ENCODE data around the gene RNF112. TPM values are rescaled to one million over a fixed set of nuclear protein-coding genes. Genes with fewer than 3 reads are reported as not detected.

Gene RNF112
- total RNA-seq, 6 donors from 2014 or later = 0.69 to 6.3 (median 2.1) TPM

DNA sequence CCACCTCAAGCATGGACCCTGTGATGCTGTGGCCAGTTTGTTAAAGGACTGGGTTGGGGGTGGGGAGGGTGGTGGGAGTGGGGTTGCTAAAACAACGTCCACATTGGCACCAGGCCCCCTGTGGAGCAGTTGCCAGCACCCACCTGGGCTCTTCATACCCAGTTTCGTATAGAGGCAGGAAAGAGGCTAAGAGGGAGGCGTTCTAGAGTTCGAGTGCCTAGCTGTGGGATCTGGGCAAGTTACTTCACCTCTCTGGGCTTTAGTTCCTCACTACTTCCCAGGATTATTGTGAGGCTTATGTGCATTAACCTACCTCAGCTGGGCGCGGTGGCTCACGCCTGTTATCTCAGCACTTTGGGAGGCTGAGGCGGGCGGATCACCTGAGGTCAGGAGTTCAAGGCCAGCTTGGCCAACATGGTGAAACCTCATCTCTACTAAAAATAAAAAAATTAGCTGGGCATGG lies 25.5 kb upstream of the RNF112 start:
- no peaks in the 10 kb centered on the region for H3K9me3 ChIP-seq
- peak overlapping the region; percentile 74 to 87 (median 78) for H3K27ac ChIP-seq
- peaks cover 49 to 57% (median 51%) of the 10 kb centered on the region in 4 donors for H3K4me1 ChIP-seq
- TF ChIP-seq POLR2AphosphoS5 (IDR thresholded peaks at IDR 0.05) (no peak), EP300 (IDR thresholded peaks at IDR 0.05) (no peak), POLR2A (IDR thresholded peaks at IDR 0.05) (no peak)
- TF ChIP-seq, protein P1, sequence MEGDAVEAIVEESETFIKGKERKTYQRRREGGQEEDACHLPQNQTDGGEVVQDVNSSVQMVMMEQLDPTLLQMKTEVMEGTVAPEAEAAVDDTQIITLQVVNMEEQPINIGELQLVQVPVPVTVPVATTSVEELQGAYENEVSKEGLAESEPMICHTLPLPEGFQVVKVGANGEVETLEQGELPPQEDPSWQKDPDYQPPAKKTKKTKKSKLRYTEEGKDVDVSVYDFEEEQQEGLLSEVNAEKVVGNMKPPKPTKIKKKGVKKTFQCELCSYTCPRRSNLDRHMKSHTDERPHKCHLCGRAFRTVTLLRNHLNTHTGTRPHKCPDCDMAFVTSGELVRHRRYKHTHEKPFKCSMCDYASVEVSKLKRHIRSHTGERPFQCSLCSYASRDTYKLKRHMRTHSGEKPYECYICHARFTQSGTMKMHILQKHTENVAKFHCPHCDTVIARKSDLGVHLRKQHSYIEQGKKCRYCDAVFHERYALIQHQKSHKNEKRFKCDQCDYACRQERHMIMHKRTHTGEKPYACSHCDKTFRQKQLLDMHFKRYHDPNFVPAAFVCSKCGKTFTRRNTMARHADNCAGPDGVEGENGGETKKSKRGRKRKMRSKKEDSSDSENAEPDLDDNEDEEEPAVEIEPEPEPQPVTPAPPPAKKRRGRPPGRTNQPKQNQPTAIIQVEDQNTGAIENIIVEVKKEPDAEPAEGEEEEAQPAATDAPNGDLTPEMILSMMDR (IDR thresholded peaks at IDR 0.05) = no peak
- DNase-seq (no peak), ATAC-seq (ENCODE audit: low FRiP score in 2 of 2) (no peak)
- peak overlapping the region in 1 of 4 donors; percentile 1 for H3K4me3 ChIP-seq
- 69 to 95% methylated on average over 9 of the region's 9 CpGs for WGBS, 2 donors
- H3K36me3 ChIP-seq = peaks cover 17 to 52% (median 40%) of the 10 kb centered on the region in 4 donors
- H3K27me3 ChIP-seq = no peaks in the 10 kb centered on the region

- peak; percentile 63 to 79 for DNase-seq
These were observed 24.7 kb upstream of the RNF112 start for GRCh38 chr17:19386051-19386929.

DNA sequence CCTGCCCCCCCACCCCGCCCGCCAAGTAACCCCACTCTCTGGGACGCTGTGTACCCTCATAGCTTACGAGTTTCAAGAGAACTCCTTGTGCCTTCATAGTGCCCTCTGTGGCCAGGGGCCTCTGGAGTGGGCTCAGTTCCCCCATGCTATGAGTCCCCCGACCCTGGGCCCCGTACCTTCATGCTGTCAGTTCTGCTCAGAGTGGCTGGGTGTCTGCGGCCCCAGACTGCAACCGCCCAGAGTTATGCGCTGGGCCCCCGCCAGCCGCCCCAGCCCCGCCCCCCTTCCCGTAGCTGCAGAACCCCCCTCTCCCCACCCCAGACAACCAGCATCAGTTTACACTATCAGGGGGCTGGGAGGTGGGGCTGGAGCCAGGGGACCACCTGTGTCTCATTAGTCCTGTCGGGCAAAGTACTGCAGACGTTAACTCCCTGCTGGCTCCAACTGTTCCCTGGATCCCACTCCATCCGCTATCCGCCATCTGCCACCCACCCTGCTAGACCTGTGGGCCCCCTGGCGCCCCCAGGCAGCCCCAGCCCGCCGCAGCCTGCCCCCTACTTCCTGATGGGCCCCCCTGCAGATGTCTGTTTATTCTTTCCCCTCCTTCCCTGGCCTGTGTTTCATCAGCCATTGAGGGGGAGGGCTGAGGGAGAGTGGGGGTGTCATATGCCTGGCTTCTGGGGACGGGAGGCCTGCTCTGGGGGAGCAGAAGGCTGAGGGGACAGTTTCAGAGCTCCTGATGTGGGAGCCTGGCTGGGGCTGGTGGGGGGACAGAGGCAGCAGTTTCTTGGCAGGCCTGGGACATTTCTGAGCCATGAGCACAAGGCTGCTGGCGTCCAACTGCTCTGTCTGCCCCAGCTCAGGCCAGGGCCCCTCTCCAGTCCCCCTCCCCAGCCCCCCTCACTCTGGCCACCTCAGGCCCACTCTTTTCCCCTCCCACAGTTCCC lies 23.8 kb upstream of the RNF112 start, which contains the start of gene MFAP4:
TSS of gene MFAP4 (minus strand) at position 217 of the 947 bp plus-strand sequence. CDS start at position 182, 35 bp downstream.
- Histone ChIP-seq H3K27ac (peak within 1 kb of the TSS; percentile 74 to 87 (median 78)), H3K4me3 (peak within 1 kb of the TSS in 3 of 4 donors; percentile 2 to 19 (median 19)), H3K9me3 (no peaks in the 10 kb centered on the region), H3K4me1 (peaks cover 49 to 57% (median 50%) of the 10 kb centered on the region in 4 donors), H3K36me3 (peaks cover 10 to 35% (median 23%) of the 10 kb centered on the region in 4 donors), H3K27me3 (no peaks in the 10 kb centered on the region)
- peak in 1 of 2 donors; percentile 3 for TF ChIP-seq POLR2AphosphoS5 (IDR thresholded peaks at IDR 0.05)
- TF ChIP-seq EP300 (IDR thresholded peaks at IDR 0.05) = peak in 2 of 4 donors; percentile 32 to 60
- TF ChIP-seq, protein P1 (IDR thresholded peaks at IDR 0.05) = no peak
- TF ChIP-seq POLR2A (IDR thresholded peaks at IDR 0.05) = no peak
- 24 to 32% methylated on average over 4 to 14 of the region's 22 CpGs for WGBS, 2 donors
- peak; percentile 50 to 79 for ATAC-seq (ENCODE audit: low FRiP score in 2 of 2)
- peak in 1 of 2 donors; percentile 87 for DNase-seq

More at GRCh38 chr17:19386051-19386929, 24.7 kb upstream of the RNF112 start:
- peak; percentile 41 to 77 for ATAC-seq (ENCODE audit: low FRiP score in 2 of 2)
- H3K36me3 ChIP-seq = peaks cover 15 to 45% (median 32%) of the 10 kb centered on the region in 4 donors
- peak overlapping the region in 3 of 4 donors; percentile 2 to 19 (median 19) for H3K4me3 ChIP-seq
- no peak for TF ChIP-seq EP300 (IDR thresholded peaks at IDR 0.05)
- TF ChIP-seq POLR2A (IDR thresholded peaks at IDR 0.05) = no peak
- TF ChIP-seq, protein P1 (IDR thresholded peaks at IDR 0.05) = no peak
- TF ChIP-seq POLR2AphosphoS5 (IDR thresholded peaks at IDR 0.05) = peak; percentile 32 to 60
- H3K9me3 ChIP-seq = no peaks in the 10 kb centered on the region
- H3K27me3 ChIP-seq = no peaks in the 10 kb centered on the region
- H3K27ac ChIP-seq = peak overlapping the region; percentile 74 to 87 (median 78)
- peaks cover 49 to 57% (median 52%) of the 10 kb centered on the region in 4 donors for H3K4me1 ChIP-seq
- WGBS, 2 donors = 54% methylated on average over 18 to 20 of the region's 20 CpGs

DNA sequence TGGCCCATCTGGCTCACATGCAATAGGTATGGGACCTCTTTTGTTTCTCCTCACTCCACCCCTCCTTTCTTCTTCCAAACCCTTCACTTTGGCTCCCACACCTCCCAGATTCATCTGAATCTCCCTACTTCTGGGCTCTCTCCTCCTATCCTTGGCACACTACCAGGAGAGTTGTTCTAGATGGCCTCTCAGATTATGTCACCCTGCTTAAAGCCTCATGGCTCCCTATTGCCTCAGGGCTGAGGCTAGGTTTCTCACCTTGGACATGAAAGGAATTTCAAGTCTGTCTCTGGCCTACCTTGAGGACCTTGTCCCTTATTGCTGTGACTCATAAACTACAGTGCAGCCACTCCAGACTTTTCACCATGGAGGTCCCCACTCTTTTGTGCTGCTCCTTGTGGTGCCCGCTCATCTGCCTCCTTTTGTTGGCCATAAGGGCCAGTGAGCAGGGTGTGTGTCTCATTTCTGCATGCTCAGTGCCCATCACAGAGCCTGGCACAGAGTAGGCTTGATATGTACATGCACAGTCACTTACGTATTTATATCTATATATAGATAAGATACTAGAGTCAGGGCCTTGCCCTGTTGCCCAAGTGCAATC lies 23.0 kb upstream of the RNF112 start:
- Histone ChIP-seq H3K27ac (peak overlapping the region; percentile 74 to 87 (median 78)), H3K4me3 (no peak overlapping the region), H3K4me1 (peaks cover 45 to 57% (median 49%) of the 10 kb centered on the region in 4 donors), H3K27me3 (no peaks in the 10 kb centered on the region), H3K36me3 (peaks cover 8 to 28% (median 17%) of the 10 kb centered on the region in 4 donors), H3K9me3 (no peaks in the 10 kb centered on the region)
- TF ChIP-seq POLR2A (IDR thresholded peaks at IDR 0.05) (no peak), POLR2AphosphoS5 (IDR thresholded peaks at IDR 0.05) (peak in 1 of 2 donors; percentile 24)
- TF ChIP-seq, protein P1 (IDR thresholded peaks at IDR 0.05) = no peak
- 82 to 90% methylated on average over 2 of the region's 2 CpGs for whole genome bisulfite sequencing, 2 donors
- ATAC-seq (ENCODE audit: low FRiP score in 2 of 2) (peak in 1 of 2 donors; percentile 59), DNase-seq (no peak)

All from upper lobe of left lung (tissue), 6 donors.